Activated gamma-delta T cell treated with Interleukin-2 at 50 U/mL for 16 hours (primary cell): ENCODE results near the gene CCL17.
"Not testable (repeated sequence)": the region's sequence is repeated elsewhere in the genome, so short reads cannot be mapped to it uniquely, and the experiment has no call there.

Experiments used
- DNase-seq: peaks from one replicate; pipeline ENCODE4 v3.0.0-alpha.2; 2020

Gene CCL17

DNA sequence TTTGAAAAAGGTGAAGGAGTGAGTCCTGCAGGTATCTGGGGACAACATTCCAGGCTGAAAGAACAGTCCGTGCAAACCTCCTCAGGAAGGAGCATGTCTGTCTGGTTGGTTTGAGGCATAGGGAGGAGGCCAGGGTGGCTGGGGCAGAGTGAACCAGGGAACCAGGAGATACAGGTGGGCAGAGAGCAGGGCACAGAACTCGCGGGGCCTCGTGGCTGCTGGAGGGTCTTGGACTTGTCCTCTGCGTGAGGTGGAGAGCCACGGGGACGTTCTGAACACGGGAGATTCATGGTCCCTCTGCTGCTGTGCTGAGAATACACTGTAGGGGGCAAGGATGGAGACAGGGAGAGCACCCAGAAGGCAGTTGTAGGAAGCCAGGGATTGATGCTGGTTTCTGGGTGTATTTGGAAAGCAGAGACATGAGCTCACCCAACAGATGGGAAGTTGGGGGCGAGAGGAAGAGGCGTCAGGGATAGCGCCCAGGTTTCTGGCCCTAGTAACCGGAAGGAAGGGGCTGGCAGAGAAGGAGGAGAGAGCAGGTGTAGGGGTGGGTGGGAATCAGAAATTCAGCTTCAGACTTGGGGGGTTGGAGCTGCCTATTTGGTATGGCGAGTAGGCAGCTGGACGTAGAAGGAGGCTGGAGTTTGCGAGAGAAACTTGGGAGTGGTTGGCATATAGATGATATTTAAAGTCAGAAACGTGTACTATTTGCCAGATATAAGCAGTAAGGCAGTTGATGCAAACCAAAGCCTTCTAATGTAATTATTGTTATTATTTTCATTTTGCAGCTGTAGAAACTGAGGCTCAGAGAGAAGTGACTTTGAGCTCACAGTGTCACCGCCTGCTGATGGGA, at the start of gene CCL17:
CCL17 (plus strand) TSS at position 803 of the 853 bp plus-strand sequence. CDS start 9,166 bp downstream, outside the sequence.
- no peak for DNase-seq

DNA sequence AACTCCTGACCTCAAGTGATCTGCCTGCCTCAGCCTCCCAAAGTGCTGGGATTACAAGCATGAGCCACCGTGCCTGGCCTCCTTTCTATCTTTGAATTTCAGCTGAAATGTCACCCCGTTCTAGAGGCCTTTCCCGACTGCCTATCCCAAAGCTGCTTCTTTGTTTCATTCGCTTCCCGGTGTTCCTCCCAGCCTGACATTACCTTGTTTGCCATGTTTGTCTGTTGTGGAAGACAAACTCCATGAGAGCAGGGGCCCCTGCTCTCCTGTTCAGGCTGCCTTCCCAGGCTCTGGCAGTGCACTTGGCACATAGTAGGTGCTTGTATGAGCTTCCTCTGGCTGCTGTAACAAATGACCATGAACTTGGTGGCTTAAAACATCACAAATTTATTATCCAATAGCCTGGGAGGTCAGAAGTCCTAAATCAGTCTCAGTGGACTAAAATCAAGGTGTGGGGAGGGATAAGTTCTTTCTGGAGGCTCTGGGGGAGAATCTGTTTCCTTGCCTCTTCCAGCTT, 48.6 kb upstream of the CCL17 start:
- no peak for DNase-seq

DNA sequence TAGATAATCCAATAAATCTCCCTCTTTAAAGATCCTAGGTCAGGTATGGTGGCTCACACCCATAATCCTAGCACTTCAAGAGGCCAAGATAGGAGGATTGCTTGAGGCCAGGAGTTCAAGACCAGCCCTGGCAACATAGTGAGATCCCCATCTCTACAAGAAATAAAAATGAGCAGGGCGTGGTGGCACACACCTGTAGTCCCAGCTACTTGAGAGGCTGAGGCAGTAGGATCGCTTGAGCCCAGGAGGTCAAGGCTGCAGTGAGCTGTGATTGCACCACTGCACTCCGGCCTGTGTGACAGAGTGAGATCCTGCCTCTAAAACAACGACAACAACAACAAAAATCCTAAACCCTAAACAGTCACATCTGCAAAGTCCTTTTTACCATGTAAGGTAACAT, 48.0 kb upstream of the CCL17 start:
- DNase-seq, result no peak

DNA sequence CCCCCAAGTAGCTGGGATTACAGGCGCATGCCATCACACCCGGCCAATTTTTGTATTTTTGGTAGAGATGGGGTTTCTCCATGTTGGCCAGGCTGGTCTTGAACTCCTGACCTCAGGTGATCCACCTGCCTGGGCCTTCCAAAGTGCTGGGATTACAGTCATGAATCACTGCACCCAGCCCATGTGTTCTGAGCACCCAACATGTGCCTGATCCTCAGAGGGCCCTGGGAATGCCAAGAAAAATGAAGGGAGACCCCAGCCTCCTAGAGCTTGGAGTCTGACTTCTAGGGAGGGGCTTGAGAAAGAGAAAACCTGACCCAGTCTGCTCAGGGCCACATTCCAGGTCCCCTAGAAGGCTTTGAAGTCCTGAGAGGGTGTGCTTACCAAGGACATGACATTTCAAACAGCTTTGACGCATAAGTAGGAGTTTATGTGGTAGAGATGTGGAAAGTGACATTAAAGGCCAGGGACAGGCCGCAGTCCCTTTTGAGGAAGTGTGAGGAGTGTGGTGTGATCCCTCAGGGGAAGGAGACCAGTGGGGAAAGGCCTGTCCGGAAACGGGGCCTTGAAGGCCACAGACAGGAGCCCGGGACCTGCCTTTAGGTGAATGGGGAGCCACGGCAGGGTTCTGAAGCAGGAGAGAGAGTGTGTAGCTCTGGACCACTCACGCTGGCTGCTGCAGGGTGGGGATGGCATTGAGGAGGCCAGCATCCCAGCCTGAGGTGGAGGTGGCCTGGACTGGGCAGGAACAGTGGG, 47.1 kb upstream of the CCL17 start:
- no peak for DNase-seq

DNA sequence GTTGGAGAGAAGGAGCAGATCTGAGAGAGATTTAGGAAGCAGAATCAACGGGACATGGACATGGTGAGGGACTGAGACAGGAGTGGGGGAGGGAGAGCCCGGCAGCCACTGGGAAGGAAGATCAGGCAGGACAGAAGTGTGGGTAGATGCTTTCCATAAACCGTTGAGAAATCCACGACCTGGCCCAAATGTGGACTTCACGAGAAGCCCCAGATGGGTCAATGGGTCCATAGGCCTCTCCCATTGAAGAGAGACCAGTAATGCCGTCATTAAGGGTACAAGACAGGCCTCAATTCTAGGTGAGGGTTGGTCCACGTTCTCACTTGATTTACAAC, 46.5 kb upstream of the CCL17 start:
- no peak for DNase-seq

DNA sequence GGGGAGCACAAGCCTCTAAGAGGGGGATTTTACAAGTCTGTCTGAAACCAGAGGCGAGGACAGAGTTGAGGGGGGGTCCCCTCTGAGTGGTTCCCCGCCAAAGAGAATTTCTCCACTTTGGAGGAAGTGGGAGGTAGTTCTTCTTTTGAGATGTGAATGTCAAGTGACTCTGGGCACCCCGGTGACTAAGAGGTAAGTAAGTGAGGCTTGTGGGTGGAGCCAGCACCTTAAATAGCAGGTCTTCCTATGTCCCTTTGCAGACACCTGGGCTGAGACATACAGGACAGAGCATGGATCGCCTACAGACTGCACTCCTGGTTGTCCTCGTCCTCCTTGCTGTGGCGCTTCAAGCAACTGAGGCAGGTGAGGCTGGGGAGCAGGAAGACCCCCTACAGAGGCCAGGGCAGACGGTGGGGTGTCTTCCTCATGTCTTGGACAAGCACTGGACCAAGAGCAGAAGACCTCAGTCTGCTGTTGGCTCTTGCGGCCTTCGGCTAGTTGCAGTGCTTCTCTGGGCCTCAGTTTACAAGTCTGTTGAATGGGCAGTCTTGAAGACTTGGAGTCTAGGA, 46.0 kb upstream of the CCL17 start, which contains the start of gene CCL22:
CCL22 (plus strand) TSS at position 257 of the 569 bp plus-strand sequence; CDS start at position 291, 34 bp downstream.
- DNase-seq, result no peak

DNA sequence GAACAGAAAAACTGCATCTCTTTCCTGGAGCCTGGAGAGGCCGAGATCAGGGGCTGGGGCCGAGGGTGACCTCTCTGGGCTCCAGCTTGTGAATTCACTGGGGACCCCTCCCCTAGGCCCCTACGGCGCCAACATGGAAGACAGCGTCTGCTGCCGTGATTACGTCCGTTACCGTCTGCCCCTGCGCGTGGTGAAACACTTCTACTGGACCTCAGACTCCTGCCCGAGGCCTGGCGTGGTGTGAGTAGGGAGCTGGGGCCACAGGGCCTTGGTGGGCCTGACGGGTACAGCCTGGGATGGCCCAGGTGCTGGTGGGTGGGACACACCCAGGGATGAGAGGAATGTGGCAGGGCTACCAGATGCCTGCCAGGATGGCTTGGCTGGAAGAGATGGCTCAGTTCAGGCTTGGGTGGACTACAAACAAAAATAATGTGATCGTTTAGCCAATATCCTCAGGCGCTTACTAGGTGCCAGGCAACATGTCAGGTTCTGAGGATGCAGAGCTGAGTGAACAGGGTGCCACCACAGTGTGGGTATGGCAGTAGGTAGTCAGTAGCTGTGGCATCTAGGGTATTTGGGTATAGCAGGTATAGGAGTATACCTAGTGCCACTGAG, 44.1 kb upstream of the CCL17 start:
- no peak for DNase-seq

DNA sequence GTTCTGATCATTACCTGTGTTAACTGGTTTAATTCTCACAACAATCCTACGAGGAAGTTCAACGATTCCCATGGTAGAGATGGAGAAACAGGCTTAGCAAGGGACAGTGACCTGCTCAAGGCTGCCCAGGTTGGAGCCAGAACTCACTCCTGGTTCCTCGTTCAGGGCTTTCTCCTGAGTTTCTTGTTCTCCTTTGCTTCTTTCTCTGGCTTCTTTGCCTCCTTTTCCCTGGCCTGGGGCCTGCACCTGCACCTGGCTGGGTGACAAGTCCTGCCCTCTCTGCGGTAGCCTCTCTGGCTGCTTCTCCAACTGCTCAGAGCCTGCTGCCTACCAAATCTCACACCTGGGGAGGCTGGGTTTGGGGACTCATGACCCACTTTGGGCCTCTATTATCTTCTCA, 43.2 kb upstream of the CCL17 start:
- DNase-seq, result no peak

DNA sequence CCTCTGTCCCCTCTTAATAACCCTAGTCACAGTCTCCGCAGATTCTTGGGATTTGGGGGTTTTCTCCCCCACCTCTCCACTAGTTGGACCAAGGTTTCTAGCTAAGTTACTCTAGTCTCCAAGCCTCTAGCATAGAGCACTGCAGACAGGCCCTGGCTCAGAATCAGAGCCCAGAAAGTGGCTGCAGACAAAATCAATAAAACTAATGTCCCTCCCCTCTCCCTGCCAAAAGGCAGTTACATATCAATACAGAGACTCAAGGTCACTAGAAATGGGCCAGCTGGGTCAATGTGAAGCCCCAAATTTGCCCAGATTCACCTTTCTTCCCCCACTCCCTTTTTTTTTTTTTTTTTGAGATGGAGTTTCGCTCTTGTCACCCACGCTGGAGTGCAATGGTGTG, 40.4 kb upstream of the CCL17 start:
- no peak for DNase-seq

DNA sequence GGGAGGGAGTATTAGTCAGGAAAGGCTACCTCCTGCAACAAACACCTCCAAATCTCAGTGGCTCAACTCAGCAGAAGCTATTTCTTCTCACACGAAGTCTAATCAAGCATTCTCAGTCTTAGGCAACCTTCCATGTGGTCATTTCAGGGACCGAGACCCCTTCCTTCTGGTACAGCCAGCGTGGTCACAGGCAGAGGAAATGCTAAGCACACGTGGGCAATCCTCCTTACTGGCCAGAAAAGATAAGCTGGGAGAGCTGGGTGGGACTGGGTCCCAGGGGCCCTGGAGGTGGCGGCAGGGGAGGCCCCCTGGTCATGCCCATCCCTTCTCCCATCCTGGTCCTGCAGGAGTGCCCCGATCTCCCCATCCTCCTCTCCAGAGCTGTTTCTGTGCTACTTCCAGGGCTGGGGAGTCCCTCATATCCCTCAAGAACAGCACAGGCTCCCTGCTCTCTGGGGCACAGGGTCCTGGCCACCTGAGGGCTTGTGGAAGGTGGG, 38.0 kb upstream of the CCL17 start:
- DNase-seq, result no peak

DNA sequence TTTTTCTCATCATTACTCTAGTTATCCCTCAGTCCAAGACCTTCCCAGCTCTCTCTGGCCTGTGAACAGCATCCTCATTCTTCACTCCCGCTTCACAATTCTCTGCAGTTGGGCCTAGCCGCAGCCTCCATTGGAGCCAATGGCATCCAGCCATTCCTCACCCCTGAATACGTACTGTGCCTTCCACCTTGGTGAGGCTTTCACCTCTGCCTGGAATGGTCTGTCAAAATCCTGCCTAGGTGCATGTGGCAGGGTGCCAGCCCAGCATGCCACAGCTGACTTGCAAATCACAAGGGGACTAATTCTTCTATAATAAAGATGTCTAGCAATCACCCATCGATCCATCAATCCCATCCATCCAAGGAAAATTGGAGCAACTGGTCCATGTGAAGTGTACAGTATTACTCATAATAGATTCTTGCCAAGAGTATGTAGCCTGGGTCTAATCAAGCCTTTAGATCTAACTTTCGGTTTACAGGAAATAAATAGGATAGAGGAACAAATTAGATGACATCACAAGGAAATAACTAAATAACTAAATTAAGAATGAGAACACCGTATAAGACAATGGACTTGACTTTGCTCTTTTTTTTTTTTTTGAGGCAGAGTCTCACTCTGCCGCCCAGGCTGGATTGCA, 37.3 kb upstream of the CCL17 start:
- no peak for DNase-seq

DNA sequence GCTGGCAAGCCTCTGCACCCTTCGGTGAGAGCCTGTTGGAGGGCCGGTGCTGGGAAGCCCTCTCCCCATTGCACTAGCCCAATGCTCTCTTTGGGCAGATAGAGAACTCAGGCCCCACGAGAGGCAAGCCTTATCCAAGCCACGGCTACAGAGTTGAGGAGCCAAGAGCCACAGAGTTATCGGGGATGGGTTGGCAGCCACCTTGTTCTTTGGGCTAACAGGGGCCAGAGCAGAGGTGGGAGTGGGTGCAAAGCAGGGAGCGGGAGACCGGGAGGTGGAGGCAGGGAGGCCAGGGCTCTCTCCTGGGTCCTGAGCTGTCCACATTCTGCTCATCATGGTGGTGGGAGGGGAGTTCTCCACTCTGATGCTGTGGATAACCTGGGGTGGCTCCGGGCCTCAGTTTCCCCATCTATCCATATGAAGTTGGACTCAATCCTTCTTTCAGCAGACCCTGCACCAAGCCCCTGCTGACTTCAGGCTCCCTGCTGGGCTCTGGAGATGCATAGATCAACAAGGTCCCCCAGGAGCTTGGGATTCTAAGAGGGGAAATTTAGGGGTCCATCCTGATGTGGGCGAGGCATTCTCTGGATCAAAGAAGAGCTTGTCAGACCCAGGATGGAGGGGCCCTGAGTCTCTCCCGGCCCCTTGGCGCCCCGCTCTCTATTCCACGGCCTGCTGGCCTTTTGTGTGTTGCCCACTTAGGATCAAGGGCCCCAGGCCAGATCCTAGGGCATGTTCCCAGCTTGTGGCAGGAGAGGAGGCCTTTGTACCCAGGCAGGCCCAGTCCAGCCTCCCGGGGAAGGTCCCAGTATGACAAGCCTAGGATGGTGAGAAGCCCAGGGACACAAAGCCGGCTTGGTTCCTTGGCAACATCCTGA, 32.8 kb upstream of the CCL17 start:
- DNase-seq, result no peak

DNA sequence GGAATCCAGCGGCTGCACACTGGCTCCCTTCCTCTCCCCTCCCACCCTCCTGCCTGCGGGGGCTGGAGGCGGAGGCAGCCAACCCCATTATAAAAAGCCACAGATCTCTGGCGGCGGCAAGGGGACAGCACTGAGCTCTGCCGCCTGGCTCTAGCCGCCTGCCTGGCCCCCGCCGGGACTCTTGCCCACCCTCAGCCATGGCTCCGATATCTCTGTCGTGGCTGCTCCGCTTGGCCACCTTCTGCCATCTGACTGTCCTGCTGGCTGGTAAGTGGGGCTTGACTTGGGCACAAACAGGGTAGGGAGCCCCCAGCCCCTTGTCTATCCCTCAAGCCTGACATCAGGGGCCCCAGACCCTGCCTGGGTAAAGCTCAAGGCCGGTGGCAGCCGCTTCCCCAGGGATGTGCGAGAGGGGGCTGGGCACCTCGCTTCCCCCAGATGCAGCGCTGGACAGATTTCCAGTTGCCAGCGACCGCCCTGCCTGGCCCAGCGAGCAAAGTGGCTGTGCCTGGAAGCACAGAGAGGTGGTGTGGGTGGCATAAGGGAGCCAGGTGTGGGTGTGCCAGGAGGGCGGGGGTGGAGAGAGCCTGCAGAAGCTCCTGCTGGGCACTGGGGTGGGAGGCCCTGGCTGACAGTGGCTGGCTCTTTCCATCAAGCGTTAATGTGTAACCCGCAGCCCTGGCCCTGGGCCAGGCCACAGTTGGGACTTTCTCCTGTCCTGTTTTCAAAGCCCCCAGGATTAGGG, 32.0 kb upstream of the CCL17 start, which contains the start of gene CX3CL1:
CX3CL1 (plus strand) TSS at position 119 of the 745 bp plus-strand sequence; CDS start at position 198, 79 bp downstream.
- DNase-seq, result no peak

DNA sequence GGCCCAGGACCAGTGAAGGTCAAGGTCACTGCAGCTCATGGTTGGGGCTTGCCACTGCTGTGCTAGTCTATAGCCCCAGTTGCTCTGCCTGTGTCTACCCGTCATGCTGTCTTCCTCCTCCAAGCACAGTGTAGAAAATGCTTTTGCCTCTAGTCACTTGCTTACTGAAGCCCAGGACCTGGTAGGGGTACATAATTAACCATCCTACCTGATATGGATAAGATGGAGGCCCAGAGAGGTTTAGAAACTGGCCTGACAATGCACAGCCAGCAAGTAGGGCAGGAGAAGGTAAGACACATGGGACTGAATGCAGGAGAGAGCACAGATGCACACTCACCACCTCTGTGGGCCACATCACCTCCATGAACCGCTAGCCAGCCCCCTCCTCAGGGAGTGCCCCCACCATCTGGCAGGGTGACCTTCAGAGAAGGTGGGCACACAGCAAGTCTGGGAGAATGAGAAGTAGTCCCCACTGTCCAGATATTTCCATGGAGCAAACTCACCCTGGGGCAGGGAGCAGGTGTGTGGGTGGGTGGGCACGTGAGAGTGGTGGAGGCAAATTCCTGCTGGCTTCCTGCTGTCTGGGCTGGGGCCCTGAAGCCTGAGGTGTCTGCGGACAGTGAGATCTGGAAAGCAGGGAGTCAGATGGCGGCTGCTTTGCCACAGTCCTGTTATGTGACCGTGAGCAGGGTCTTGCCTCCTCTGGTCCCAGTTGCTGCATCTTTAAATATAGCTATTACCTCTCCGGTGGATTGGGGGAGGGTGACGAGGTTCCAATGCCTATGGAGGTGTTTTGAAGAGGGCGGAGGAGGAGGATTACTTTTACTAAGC, 31.2 kb upstream of the CCL17 start:
- no peak for DNase-seq

DNA sequence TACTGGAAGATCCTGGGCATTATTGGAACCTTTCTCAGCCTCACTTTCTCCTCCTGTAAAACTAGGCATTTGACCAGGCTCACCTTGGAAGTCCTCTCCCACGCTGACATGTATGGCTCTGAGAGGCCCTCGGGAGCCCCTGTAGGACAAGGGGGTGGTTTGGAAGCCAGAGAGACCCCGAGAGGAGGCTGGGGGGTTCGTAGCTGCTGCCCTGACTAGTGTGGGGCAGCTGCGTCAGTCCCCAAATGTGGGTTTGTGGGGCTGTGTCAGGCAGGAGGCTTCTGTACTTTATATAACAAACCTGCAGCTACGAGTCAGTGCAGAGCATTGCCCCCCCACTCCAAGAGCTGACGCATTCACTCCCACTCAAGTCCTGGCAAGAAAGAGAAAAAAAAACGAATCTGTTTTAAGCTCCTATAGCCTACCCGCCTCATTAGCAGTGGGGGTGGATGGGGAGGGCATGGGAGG, 30.5 kb upstream of the CCL17 start:
- no peak for DNase-seq

DNA sequence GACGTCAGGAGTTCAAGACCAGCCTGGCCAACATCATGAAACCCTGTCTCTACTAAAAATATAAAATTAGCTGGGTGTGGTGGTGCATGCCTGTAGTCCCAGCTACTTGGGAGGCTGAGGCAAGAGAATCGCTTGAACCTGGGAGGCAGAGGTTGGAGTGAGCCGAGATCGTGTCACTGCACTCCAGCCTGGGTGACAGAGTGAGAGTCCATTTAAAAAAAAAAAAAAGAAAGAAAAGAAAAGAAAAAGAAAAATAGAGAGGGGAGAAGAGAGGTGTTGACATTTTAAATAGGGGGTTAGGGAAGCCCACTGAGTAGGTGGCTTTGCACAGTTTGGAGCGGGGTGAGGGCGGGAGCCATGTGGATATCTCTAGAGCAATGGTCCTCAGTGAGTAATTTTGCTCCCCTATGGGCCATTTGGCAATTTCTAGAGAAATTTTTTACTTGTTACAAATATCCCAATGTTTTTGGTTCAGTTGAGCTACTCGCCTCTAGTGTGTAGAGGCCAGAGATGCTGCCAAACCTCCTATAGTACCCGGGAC, 29.6 kb upstream of the CCL17 start:
- DNase-seq, result not testable (repeated sequence)

DNA sequence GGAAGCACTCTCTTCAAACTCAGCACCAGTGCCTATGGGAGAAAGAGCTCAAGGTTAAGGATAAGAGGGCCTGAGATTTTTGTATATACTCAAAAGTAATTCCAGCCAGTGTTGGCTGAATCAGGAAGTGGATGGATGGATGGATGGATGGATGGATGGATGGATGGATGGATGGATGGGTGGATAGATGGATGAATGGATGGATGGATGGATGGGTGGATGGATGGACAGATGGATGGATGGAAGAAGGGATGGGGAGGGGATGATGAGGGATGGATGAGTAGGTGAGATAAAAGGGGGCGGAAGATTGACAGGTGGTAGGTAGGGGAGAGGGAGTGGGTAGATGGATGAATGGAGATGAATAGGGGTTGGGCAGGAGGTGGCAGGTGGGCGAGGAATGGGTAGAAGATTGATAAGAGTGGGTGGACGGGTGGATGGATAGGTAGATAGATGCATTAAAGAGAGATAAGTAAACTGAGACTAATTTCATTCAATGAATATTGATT, 28.2 kb upstream of the CCL17 start:
- DNase-seq, result no peak

DNA sequence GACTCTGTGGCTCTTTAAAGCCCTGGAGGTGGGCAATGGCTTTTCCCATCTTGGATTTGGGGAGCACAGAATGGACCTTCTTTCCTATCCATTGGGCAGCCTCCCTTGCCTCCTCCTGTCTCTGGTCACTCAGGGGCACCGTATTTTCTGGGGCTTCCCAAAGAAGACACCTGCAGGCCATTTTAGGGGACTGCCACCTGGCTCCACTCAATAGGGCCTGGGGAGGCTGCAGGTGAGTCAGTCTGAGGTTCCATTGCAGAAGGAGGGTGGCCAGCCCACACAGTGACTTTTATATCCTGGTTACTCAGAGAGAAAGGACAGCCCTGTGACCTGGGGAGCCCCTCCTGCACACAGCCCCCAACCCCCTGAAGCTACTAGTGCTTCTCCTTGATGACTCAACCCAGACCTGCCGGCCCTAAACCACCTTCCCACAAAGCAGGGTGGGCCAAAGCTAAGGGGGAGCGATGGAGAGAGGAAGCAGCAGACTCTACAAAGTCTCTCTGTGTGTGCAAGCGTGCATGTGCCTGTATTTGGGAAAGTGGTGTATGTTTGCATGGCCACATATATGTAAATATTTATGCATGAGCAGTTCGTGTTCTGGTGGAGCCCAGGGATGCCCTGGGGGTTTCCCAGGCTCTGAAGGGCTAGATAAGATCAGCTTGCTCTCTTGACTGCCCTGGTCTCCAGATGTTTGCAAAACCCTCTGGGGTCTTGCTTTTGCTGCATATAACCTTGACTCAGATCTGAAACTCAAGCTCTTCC, 27.3 kb upstream of the CCL17 start:
- DNase-seq, result no peak
